Panc1 (cell line): Measurements from ENCODE around the gene NMT1.

Experiments used
- POLR2AphosphoS5 ChIP-seq: IDR thresholded peaks from 2 replicates; pipeline ENCODE4 v1.6.1; 2012; ENCODE audit warnings: mild to moderate bottlenecking, low read depth, low read length, moderate library complexity
- SIN3A ChIP-seq: IDR thresholded peaks from 2 replicates; pipeline ENCODE4 v1.6.1; 2012; ENCODE audit warnings: low read depth, mild to moderate bottlenecking, low read length, moderate library complexity, borderline replicate concordance; ENCODE audit not compliant: insufficient read depth
- TCF7L2 ChIP-seq: IDR thresholded peaks from 2 replicates; pipeline ENCODE4 v1.6.1; 2011; ENCODE audit warnings: mild to moderate bottlenecking, low read depth, low read length, inconsistent platforms
- TF ChIP-seq, protein P1 (sequence below): fragments of 450-650 bp; IDR thresholded peaks from 2 replicates; pipeline ENCODE4 v1.5.1; 2017; ENCODE audit warnings: mild to moderate bottlenecking

DNA sequence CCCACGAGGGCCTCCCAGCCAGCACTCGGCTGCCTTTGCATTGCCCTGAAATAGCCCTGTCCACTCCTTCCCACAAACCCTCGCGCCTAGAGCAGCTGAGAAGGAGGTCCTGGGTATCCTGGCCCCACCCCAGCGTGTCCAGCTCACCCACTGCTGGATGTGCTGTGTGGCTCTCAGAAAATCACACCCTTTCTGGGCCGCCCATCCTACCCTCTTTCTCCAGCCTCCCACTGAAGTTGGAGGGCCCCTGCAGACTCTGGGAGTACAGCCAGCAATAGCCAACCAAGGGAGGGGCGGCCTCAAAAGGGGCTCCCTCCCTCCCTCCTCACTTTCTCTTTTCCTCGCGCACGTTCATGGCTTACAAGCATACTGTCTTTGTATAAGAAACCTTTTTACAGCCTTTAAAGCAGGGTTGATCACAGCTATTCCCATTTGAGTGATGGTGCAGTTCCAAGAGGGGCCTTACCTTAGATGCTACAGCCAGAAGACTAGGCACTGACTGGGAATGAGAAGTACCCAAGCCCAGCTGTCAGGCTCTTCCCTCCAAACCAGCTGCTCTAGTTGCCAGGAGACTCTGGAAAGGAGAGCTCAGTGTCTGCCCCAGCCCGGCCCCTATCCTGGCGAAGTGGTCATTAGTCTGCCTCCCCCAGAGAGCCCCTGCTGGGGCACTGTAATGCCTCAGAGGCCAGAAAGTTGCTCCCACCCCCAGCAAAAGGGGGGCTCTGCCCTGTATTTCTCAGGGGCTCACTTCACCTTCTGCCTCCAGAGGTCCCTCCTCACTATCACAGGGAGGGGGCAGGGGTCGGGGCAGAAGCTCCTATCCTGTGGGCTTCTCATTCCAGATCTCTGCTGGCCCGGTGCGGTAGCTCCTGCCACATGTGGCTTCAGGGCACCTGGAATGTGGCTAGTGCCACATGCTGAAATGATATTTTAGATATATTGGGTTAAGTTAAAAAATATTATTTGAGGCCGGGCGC is 47.8 kb upstream of the NMT1 start:
- TF ChIP-seq, protein P1, sequence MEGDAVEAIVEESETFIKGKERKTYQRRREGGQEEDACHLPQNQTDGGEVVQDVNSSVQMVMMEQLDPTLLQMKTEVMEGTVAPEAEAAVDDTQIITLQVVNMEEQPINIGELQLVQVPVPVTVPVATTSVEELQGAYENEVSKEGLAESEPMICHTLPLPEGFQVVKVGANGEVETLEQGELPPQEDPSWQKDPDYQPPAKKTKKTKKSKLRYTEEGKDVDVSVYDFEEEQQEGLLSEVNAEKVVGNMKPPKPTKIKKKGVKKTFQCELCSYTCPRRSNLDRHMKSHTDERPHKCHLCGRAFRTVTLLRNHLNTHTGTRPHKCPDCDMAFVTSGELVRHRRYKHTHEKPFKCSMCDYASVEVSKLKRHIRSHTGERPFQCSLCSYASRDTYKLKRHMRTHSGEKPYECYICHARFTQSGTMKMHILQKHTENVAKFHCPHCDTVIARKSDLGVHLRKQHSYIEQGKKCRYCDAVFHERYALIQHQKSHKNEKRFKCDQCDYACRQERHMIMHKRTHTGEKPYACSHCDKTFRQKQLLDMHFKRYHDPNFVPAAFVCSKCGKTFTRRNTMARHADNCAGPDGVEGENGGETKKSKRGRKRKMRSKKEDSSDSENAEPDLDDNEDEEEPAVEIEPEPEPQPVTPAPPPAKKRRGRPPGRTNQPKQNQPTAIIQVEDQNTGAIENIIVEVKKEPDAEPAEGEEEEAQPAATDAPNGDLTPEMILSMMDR, result no peak
- TF ChIP-seq SIN3A (no peak), POLR2AphosphoS5 (no peak), TCF7L2 (no peak)
